Naive thymus-derived CD4-positive, alpha-beta T cell (primary cell): Measurements from ENCODE around the gene MEX3C. TPM values are rescaled to one million over a fixed set of nuclear protein-coding genes. Genes with fewer than 3 reads are reported as not detected.
A peak's percentile ranks its signal among the peaks of the same experiment; 100 is the strongest.

ENCODE experiments used
- ATAC-seq: fragments of 150-1000 bp; cut with Tn5 transposase; 2 replicates; pipeline ENCODE4 v1.10.0; 2021; ENCODE audit warnings: mild to moderate bottlenecking, moderate library complexity
- CTCF ChIA-PET: fragments of 350-600 bp; sonication (Branson Sonifier 250); formaldehyde crosslinking; loops from one replicate; lab custom pipeline; 2021; ENCODE audit warnings: antibody characterized with exemption; lab: Charles Lee
- POLR2A ChIA-PET: fragments of 350-600 bp; sonication (Branson Sonifier 250); formaldehyde crosslinking; loops from one replicate; lab custom pipeline; 2021; ENCODE audit warnings: antibody characterized with exemption, inconsistent platforms; lab: Charles Lee
- DNase-seq, 9 donors: peaks; one replicate each; pipeline versions ENCODE4 v3.0.0 to v3.0.0-alpha.2; 2020 to 2022; ENCODE audit warnings: mixed read lengths in 1 of 9
- H3K27ac ChIP-seq: one replicate; pipeline ENCODE4 v1.7.0; 2013; ENCODE audit warnings: mild to moderate bottlenecking, low read depth, low read length, moderate library complexity
- H3K27me3 ChIP-seq, 2 donors: one replicate each; pipeline ENCODE4 v1.7.0; 2013; ENCODE audit warnings: low read length in 2 of 2, mild to moderate bottlenecking in 2 of 2, moderate library complexity in 2 of 2; ENCODE audit not compliant: control insufficient read depth in 2 of 2, insufficient read depth in 2 of 2
- H3K36me3 ChIP-seq, 3 experiments: 1 replicate in 2 of 3; 2 replicates in 1 of 3; pipeline ENCODE4 v1.7.0; 2013; ENCODE audit warnings: low read length in 3 of 3, mild to moderate bottlenecking in 3 of 3, moderate library complexity in 1 of 3; ENCODE audit not compliant: insufficient read depth in 3 of 3, control insufficient read depth in 2 of 3
- H3K4me1 ChIP-seq, 2 donors: one replicate each; pipeline ENCODE4 v1.7.0; 2013; ENCODE audit warnings: low read length in 2 of 2, mild to moderate bottlenecking in 2 of 2, moderate library complexity in 1 of 2; ENCODE audit not compliant: control insufficient read depth in 2 of 2, insufficient read depth in 2 of 2
- H3K4me3 ChIP-seq: 2 replicates; pipeline ENCODE4 v1.7.0; 2013; ENCODE audit warnings: mild to moderate bottlenecking, low read length
- H3K9me3 ChIP-seq, 3 experiments: 1 replicate in 2 of 3; 2 replicates in 1 of 3; pipeline ENCODE4 v1.7.0; 2013; ENCODE audit warnings: low read length in 3 of 3; ENCODE audit not compliant: control insufficient read depth in 2 of 3
- H3K27ac Mint-ChIP-seq, 9 donors: one replicate each; pipeline ENCODE4 v1.8.0; 2020 to 2022; ENCODE audit warnings: mixed read lengths in 9 of 9, mild to moderate bottlenecking in 8 of 9, moderate library complexity in 5 of 9, inconsistent platforms in 2 of 9
- H3K27me3 Mint-ChIP-seq, 5 donors: one replicate each; pipeline ENCODE4 v1.8.0; 2021 to 2022; ENCODE audit warnings: mixed read lengths in 5 of 5, mild to moderate bottlenecking in 1 of 5
- H3K36me3 Mint-ChIP-seq, 5 donors: one replicate each; pipeline ENCODE4 v1.8.0; 2020 to 2022; ENCODE audit warnings: mixed read lengths in 5 of 5, mild to moderate bottlenecking in 3 of 5, inconsistent platforms in 1 of 5
- H3K4me1 Mint-ChIP-seq, 7 donors: one replicate each; pipeline ENCODE4 v1.8.0; 2020 to 2022; ENCODE audit warnings: mixed read lengths in 7 of 7, mild to moderate bottlenecking in 3 of 7, inconsistent platforms in 1 of 7
- H3K4me3 Mint-ChIP-seq, 10 donors: one replicate each; pipeline ENCODE4 v1.8.0; 2020 to 2022; ENCODE audit warnings: mild to moderate bottlenecking in 10 of 10, mixed read lengths in 10 of 10, moderate library complexity in 6 of 10, inconsistent platforms in 2 of 10
- H3K9me3 Mint-ChIP-seq, 11 donors: one replicate each; pipeline ENCODE4 v1.8.0; 2020 to 2022; ENCODE audit warnings: mixed read lengths in 11 of 11, mild to moderate bottlenecking in 4 of 11, inconsistent platforms in 1 of 11, moderate library complexity in 1 of 11
- intact Hi-C, 2 donors: fragments of 100-400 bp; cut with micrococcal nuclease; formaldehyde crosslinking; loops; one replicate each; pipeline ENCODE4 v1.15.1; 2023
- polyA plus RNA-seq, 2 donors: library from polyadenylated mRNA; unstranded; fragments of 300-500 nt; fragmentation: Illumina TruSeq; gene quantifications; one replicate each; pipeline ENCODE4 v1.2.3, GENCODE V29; 2021
- total RNA-seq, 6 experiments: library from RNA in 5 of 6; stranded (reverse) in 5 of 6; gene quantifications; 1 replicate in 5 of 6; 2 replicates in 1 of 6; pipeline ENCODE4 v1.2.3 and lab custom pipeline; 2021 to 2026

The MEX3C gene
- total and polyA plus RNA-seq, 7 experiments from 2014 or later: 4.3 to 68.8 (median 49.9) TPM

- no peaks in the 10 kb centered on the region for H3K9me3 ChIP-seq
- ATAC-seq (no peak), DNase-seq (no peak)
- H3K27me3 ChIP-seq: no peaks in the 10 kb centered on the region
- H3K27me3 Mint-ChIP-seq: no peaks in the 10 kb centered on the region
- CTCF ChIA-PET: no interaction called here
- no peaks in the 10 kb centered on the region for H3K36me3 ChIP-seq
- no peaks in the 10 kb centered on the region for H3K4me1 ChIP-seq
- intact Hi-C loops: no loop called here
- no peak overlapping the region for H3K27ac ChIP-seq
- POLR2A ChIA-PET: no interaction called here
- no peaks in the 10 kb centered on the region for H3K9me3 Mint-ChIP-seq
- peaks cover 0 to 2% (median 0%) of the 10 kb centered on the region in 7 donors for H3K4me1 Mint-ChIP-seq
- no peak overlapping the region for H3K4me3 ChIP-seq
- peak overlapping the region in 1 of 9 donors; percentile 62 for H3K27ac Mint-ChIP-seq
- no peak overlapping the region for H3K4me3 Mint-ChIP-seq
- no peaks in the 10 kb centered on the region for H3K36me3 Mint-ChIP-seq
Observed at GRCh38 chr18:51125976-51126375, 71.5 kb downstream of the MEX3C start.

Other genes with a start within 250 kb of the MEX3C start
- gene ELAC1, start 229.6 kb downstream of the MEX3C start, total RNA-seq: 10 to 100 TPM in 2 of 5 experiments, 1 to 10 TPM in 3; 4.3 to 11.2 (median 6.3) TPM
- 10 to 100 TPM; 18.1 to 19.2 TPM for gene ELAC1, start 229.6 kb downstream of the MEX3C start, polyA plus RNA-seq
- 100 to 1,000 TPM in 2 of 5 experiments, 10 to 100 TPM in 3; 82.5 to 170 (median 92.5) TPM for gene SMAD4, start 167.5 kb downstream of the MEX3C start, total RNA-seq
- 10 to 100 TPM; 70.8 to 94.9 TPM for gene SMAD4, start 167.5 kb downstream of the MEX3C start, polyA plus RNA-seq